HG03097 (cell line): Measurements from ENCODE around the gene GPHN.

Source experiments
- ATAC-seq: cut with Tn5 transposase; IDR thresholded peaks from one replicate; pipeline ENCODE4 v1.9.1; 2021; ENCODE audit not compliant: unreplicated experiment, low FRiP score

The GPHN gene

DNA sequence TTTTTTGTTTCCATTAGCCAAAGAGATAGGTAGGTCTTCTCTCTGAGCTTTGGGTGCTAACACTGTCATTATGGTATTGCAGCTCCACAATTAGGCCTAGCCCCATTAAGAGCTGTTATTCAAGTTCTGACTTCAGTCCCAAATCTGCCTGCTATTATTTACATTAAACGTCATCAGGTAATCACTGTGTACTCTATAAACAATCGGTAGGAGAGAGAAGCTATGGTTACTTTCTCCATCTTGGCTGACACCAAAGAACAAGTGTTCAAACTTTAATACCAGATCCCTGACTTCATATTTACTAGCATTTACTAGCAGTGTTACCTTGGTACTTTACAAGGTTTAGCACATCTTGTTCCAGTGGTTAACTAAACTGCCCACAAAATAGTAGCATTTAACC is 376.2 kb downstream of the GPHN start:
- no peak for ATAC-seq

GRCh38 chr14:66900719-66901118 is 392.8 kb downstream of the GPHN start:
- ATAC-seq, result no peak

DNA sequence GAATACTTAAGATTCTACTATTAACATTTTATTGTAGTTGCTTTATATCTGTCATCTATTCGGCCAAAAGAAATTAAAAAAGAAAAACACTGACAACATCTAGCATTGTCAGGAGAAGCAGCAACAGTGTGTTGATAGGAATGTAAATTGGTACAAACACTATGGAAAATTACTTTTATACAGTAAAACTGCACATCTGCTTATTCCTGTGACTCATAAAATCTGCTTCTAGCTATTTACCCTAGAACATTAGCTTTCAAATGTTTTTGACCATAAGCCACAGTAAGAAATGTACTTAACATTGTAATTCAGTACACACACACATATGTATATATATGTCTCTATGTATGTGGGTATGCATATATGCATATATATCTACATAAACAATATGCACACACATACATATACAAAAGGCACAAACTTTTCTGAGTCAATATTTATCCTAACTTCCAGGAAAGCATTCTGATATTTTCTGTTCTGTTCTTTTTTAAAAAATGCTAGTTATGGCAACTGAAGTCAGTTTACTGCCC is 402.4 kb downstream of the GPHN start:
- no peak for ATAC-seq

- ATAC-seq, result no peak
Observed at GRCh38 chr14:66916421-66916820, 408.5 kb downstream of the GPHN start.

DNA sequence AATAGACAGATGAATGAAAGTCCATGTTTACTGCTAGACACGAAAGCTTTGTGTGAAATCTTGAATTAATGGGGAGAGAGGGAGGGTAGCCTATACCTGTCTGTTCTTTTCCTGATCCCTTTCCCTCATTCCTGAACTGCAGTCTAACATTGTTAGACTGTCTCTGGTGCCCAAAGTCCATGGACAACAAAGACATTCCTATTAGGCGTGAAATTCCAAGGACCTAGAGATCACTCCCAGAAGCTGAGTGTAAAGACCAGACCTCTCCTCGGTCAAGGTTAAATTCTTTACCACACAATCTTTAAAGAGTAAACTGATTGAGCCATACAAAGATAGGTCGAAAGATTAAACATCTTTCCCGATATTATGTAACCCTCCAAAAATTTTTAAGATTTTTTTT is 410.6 kb downstream of the GPHN start:
- ATAC-seq, result no peak

- ATAC-seq, result no peak
Observed at GRCh38 chr14:66920196-66920595, 412.2 kb downstream of the GPHN start.

DNA sequence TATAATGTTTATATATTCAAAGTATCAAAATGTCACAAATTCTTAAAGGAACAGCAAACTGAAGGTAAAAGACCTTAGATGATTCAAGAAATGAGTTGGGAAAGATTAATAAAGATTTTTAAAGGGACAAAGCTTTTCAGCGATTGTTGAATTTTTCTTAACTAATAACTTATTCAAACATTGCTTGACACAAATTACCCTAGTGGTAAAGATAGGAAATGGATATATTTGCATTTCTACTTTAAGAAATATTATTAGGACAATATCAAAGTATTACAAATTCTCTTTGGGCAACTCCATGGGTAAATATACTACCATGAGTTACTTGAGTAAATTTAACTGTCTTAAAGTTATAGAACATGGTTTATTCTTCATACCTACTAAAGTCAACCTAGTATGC is 415.3 kb downstream of the GPHN start:
- no peak for ATAC-seq

GRCh38 chr14:66939409-66939808 is 431.5 kb downstream of the GPHN start:
- ATAC-seq, result no peak

DNA sequence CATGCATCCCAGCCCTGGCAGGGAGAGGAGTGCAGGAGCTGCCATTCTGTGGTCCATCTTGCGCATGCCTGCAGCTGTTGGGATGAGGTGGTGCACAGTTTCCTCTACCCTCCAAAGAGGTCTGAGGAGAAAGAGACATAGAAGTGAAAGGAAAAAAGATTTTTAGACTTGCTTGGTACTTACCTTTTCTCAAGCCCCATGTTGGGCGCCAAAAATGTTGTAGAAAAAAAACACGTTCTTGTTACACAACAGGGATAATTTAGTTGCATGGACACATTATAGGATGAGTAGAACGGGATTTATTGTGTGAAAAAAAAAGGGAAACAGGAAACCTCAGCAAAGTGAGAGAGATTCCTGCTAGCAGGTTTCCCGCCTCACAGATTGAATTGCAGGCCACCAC is 436.9 kb downstream of the GPHN start:
- ATAC-seq, result no peak

DNA sequence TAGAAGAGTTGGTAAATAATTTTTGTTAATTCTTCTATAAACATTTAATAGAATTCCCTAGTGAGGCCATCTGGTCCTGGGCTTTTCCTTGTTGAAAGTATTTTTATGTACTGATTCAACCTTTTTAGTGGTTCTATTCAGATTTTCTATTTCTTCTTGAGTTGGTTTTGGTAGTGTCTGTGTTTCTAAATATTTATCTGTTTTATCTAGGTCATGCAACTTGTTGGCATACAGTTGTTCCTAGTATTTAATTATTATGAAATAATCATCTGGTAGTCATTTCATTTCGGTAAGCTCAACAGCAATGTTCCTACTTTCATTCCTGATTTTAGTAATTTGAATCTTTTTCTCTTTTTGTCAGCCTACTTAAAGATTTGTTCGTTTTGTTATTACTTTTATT is 447.2 kb downstream of the GPHN start:
- ATAC-seq, result no peak

DNA sequence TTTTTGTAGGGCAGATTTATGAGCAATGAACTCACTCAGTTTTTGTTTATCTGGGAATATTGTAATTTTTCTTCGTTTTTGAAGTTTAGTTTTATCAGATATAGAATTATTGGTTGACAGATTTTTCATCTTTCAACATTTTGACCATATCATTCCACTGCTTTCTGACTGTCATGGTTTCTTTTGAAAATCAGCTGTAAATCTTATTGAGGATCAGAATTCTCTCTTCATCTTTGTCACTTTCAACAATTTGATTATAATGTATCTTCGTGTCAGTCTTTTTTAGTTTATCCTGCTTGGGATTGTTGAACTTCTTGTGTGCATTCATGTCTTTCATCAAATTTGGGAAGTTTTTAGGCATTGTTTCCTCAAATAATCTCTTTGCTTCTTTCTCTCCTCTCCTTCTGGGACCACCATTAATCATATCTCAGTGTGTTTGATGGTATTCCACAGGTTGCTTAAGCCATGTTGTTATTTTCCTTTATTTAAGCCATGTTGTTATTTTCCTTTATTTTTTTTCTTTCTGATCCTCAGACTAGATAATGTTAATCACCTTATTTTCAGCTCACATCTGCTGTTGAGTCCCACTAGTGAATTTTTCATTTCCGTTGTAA is 451.6 kb downstream of the GPHN start:
- no peak for ATAC-seq

GRCh38 chr14:66965831-66966230 is 457.9 kb downstream of the GPHN start:
- no peak for ATAC-seq

DNA sequence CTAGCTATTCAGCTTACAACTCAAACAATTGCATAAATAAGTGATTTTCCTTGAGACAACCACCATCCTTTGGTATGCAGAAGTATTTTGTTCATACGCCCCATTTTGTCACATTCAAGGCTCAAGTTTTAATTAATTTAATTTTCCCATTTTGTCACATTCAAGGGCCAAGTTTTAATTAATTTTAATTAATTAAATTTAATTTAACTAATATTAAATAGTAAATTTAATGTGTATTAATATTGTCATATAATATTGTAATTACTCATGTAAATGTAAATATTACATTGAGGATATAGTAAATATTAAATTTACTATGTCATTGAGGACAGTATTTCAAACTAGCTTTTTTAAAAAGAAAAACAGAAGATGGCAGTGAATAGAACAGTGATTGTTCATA is 464.5 kb downstream of the GPHN start:
- ATAC-seq, result no peak

DNA sequence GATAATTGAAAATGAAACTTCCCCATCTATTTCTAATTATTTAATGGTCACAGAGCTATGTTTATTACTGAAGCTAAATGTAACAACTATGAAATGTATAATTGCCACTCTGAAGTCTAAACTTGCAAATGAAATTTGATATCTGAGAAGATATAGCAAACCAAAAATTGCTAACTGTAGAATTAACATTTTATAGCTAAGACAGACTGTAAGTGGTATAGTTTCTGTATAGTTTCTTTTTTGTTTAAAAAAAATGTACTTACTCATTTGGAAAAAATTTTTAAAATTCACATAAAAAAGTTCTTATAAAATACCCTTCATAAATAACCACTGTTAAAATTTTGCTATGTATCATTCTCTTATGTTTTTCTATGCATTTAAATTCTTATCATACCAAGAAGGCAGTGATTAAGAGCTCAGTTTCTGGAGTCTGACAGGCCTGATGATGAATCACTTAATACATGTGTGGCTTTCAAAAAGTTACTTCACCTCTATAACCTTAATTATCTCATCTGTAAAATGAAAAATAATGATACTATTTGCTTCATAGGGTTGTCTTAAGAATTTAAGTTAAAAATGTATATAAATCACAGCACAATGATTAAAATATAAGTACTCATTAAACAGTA is 466.6 kb downstream of the GPHN start:
- no peak for ATAC-seq

DNA sequence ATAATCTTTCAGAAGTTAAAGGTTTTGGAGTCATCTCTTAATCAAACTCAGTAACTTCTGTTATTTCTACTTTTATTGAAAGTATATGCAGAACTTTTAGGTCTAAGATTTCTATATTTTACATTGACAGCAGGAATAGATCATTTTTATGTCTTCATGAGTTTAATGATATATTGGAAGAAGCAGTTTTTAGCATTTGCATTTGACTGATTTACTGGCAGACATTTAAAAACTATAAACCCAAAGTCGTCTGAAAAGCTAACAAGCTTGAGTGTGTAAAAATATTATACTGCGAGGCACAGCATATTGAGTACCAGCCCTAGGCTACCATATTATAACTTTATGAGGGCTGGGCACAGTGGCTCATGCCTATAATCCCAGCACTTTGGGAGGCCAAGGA is 467.3 kb downstream of the GPHN start:
- no peak for ATAC-seq

GRCh38 chr14:66979101-66979974 is 471.4 kb downstream of the GPHN start:
- no peak for ATAC-seq

DNA sequence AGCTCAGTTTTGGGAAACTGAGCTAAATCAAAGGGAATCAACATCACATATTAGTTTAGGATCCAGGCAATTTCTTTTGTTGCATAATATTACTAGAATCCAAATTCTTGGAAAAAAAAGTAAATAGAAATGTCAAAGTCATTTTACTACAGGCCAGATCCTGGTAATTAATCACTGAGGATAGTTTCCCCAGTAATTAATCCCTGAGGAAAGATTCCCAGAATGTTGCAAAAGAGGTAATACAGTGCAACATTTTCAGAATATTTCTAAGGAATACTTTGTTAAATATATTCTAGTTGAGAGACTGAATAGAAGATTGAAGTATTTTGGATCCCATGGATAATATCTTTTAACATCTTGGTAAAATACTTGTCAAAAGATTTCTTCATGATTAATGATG is 474.3 kb downstream of the GPHN start:
- ATAC-seq, result no peak

DNA sequence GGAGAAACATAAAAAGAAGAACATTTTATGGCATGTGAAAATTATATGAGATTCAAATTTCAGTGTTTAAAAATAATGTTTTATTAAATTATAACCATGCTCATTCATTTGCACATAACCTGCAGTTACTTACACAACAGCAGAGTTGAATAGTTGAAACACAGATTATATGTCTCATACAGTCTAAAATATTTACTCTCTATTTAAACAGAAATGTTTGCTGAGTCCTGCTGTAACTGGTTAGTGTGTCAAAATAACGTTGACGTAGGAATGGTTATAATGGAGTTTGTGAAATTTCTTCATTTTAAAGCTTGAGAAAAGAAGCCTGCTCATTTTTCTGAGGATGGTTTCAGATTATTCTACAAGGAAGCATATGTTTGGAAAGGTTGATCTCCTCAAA is 484.8 kb downstream of the GPHN start:
- no peak for ATAC-seq

- ATAC-seq, result no peak
Observed at GRCh38 chr14:66993512-66993911, 485.6 kb downstream of the GPHN start.

DNA sequence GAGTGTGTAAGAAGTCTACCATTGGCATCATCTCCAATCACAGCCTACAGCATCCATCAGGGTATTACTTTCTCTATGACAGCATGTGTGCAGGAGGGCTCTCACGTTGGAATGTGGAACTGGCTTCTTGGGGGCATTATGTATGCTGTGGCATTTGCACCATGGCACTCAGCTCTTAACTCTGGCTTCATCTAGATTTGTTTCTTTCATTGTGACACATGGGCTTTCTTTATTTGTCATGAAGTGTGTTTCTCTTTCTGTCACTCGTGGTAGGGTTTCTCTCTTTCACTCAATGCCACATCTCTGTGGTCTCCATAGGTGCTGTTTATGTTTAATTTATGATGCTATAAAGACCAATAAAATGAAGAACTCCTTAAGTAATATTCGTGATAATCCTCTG is 490.1 kb downstream of the GPHN start:
- ATAC-seq, result no peak

GRCh38 chr14:66999978-67000377 is 492.0 kb downstream of the GPHN start:
- no peak for ATAC-seq
